GM23248 (cell line): Measurements from ENCODE around the gene ACOX3. TPM values are rescaled to one million over a fixed set of nuclear protein-coding genes. Genes with fewer than 3 reads are reported as not detected.

Source experiments
- DNase-seq: peaks from one replicate; pipeline ENCODE4 v3.0.0-alpha.2; 2015
- H2AFZ ChIP-seq: fragments of 200-600 bp; sonication (generic); 2 replicates; pipeline ENCODE4 v1.6.1; 2016; ENCODE audit warnings: antibody characterized with exemption
- H3F3A ChIP-seq: fragments of 200-600 bp; sonication (generic); 2 replicates; pipeline ENCODE4 v1.6.1; 2016; ENCODE audit warnings: mild to moderate bottlenecking, antibody characterized with exemption, mixed run types; ENCODE audit not compliant: insufficient read depth
- H3K27ac ChIP-seq: fragments of 200-600 bp; sonication (generic); 2 replicates; pipeline ENCODE4 v1.5.1; 2016; ENCODE audit warnings: mild to moderate bottlenecking
- H3K27me3 ChIP-seq: fragments of 200-600 bp; sonication (generic); replicated peaks from 2 replicates; pipeline ENCODE4 v1.6.1; 2016; ENCODE audit warnings: mild to moderate bottlenecking; ENCODE audit not compliant: insufficient read depth
- H3K36me3 ChIP-seq: fragments of 200-600 bp; sonication (generic); 2 replicates; pipeline ENCODE4 v1.6.1; 2016; ENCODE audit warnings: low read depth, mild to moderate bottlenecking
- H3K4me1 ChIP-seq: fragments of 200-600 bp; sonication (generic); 2 replicates; pipeline ENCODE4 v1.6.1; 2016; ENCODE audit warnings: mild to moderate bottlenecking; ENCODE audit not compliant: insufficient read depth
- H3K4me2 ChIP-seq: fragments of 200-600 bp; sonication (generic); one replicate; pipeline ENCODE4 v1.6.1; 2016; ENCODE audit warnings: mild to moderate bottlenecking; ENCODE audit not compliant: unreplicated experiment
- H3K4me3 ChIP-seq: fragments of 200-600 bp; sonication (generic); 2 replicates; pipeline ENCODE4 v1.5.1; 2016; ENCODE audit warnings: mild to moderate bottlenecking
- H3K79me2 ChIP-seq: fragments of 200-600 bp; sonication (generic); 2 replicates; pipeline ENCODE4 v1.6.1; 2016; ENCODE audit warnings: mild to moderate bottlenecking; ENCODE audit not compliant: insufficient read depth
- H3K9ac ChIP-seq: fragments of 200-600 bp; sonication (generic); 2 replicates; pipeline ENCODE4 v1.6.1; 2016; ENCODE audit warnings: mild to moderate bottlenecking
- H3K9me2 ChIP-seq: fragments of 200-600 bp; sonication (generic); 2 replicates; pipeline ENCODE4 v1.6.1; 2016; ENCODE audit warnings: mixed run types, mild to moderate bottlenecking, moderate library complexity; ENCODE audit not compliant: insufficient read depth
- H3K9me3 ChIP-seq: fragments of 200-600 bp; sonication (generic); one replicate; pipeline ENCODE4 v1.6.1; 2017; ENCODE audit warnings: low read depth
- H4K20me1 ChIP-seq: fragments of 200-600 bp; sonication (generic); 2 replicates; pipeline ENCODE4 v1.6.0; 2016; ENCODE audit not compliant: insufficient read depth
- EZH2 ChIP-seq: fragments of 200-600 bp; sonication (generic); IDR thresholded peaks from 2 replicates; pipeline ENCODE4 v1.6.1; 2018; ENCODE audit warnings: antibody characterized with exemption, mild to moderate bottlenecking; ENCODE audit not compliant: insufficient read depth, poor library complexity, severe bottlenecking
- EZH2phosphoT487 ChIP-seq: fragments of 200-600 bp; sonication (generic); IDR thresholded peaks from 2 replicates; pipeline ENCODE4 v1.6.1; 2018; ENCODE audit warnings: antibody characterized with exemption, moderate library complexity, mild to moderate bottlenecking, low read depth; ENCODE audit not compliant: insufficient read depth
- WGBS, 2 experiments: methylation state at CpG; one replicate each; pipeline ENCODE4 v1.1.6; 2015 to 2017; ENCODE audit warnings: low lambda C conversion rate in 2 of 2, low coverage in 1 of 2; ENCODE audit errors: missing lambda C conversion rate in 2 of 2; 5-methylcytosine and 5-hydroxymethylcytosine counted together
- in situ Hi-C: fragments of 300-500 bp; cut with MboI; formaldehyde crosslinking; loops from 2 replicates; pipeline ENCODE4 v1.15.0; 2020
- polyA plus RNA-seq: library from polyadenylated mRNA; unstranded; fragments of >200 nt; fragmentation: Nextera tagmentation; extraction: Ambion mirVana; gene quantifications from 2 replicates; pipeline ENCODE4 v1.2.1, GENCODE V29; 2016
- total RNA-seq: library from RNA; depleted of rRNA; stranded (reverse); fragments of >200 nt; shearing (Covaris generic); gene quantifications from 2 replicates; pipeline ENCODE4 v1.2.3, GENCODE V29; 2014

The ACOX3 gene
- total and polyA plus RNA-seq, 2 experiments from 2014 or later = 24.7 to 33.8 TPM

GRCh38 chr4:8379281-8379680 is 61.2 kb downstream of the ACOX3 start:
- H3K9me3 ChIP-seq = no peaks in the 10 kb centered on the region
- H3K27ac ChIP-seq = no peak overlapping the region
- H3K9me2 ChIP-seq = no peaks in the 10 kb centered on the region
- WGBS, 2 experiments = 92 to 95% methylated on average over 12 of the region's 12 CpGs
- no peaks in the 10 kb centered on the region for H3K4me1 ChIP-seq
- no peaks in the 10 kb centered on the region for H3K79me2 ChIP-seq
- in situ Hi-C loops = no loop called here
- H3K27me3 ChIP-seq = no peaks in the 10 kb centered on the region
- H3K4me2 ChIP-seq = no peak overlapping the region
- H3F3A ChIP-seq = no peaks in the 10 kb centered on the region
- no peak overlapping the region for H3K9ac ChIP-seq
- TF ChIP-seq EZH2phosphoT487 (no peak), EZH2 (no peak)
- H3K36me3 ChIP-seq = no peaks in the 10 kb centered on the region
- no peak for DNase-seq
- no peak overlapping the region for H2AFZ ChIP-seq
- H3K4me3 ChIP-seq = no peak overlapping the region
- H4K20me1 ChIP-seq = no peaks in the 10 kb centered on the region

GRCh38 chr4:8378776-8379175 is 61.7 kb downstream of the ACOX3 start:
- 78 to 79% methylated on average over 9 of the region's 9 CpGs for WGBS, 2 experiments
- DNase-seq = no peak
- no peak overlapping the region for H3K4me3 ChIP-seq
- H3K27ac ChIP-seq = no peak overlapping the region
- H3K27me3 ChIP-seq = no peaks in the 10 kb centered on the region
- no peak overlapping the region for H3K4me2 ChIP-seq
- no peaks in the 10 kb centered on the region for H3K4me1 ChIP-seq
- no peak overlapping the region for H2AFZ ChIP-seq
- H3K9ac ChIP-seq = no peak overlapping the region
- no peaks in the 10 kb centered on the region for H3F3A ChIP-seq
- no peaks in the 10 kb centered on the region for H3K79me2 ChIP-seq
- in situ Hi-C loops = no loop called here
- no peaks in the 10 kb centered on the region for H4K20me1 ChIP-seq
- no peaks in the 10 kb centered on the region for H3K9me2 ChIP-seq
- no peaks in the 10 kb centered on the region for H3K9me3 ChIP-seq
- H3K36me3 ChIP-seq = no peaks in the 10 kb centered on the region
- TF ChIP-seq EZH2 (no peak), EZH2phosphoT487 (no peak)

- Histone ChIP-seq H3K4me2 (no peak overlapping the region), H3K4me1 (no peaks in the 10 kb centered on the region), H3K36me3 (no peaks in the 10 kb centered on the region), H3K9me2 (no peaks in the 10 kb centered on the region), H3K4me3 (no peak overlapping the region), H3K27ac (no peak overlapping the region), H3K27me3 (no peaks in the 10 kb centered on the region), H3K79me2 (no peaks in the 10 kb centered on the region), H3K9me3 (no peaks in the 10 kb centered on the region), H3K9ac (no peak overlapping the region), H3F3A (no peaks in the 10 kb centered on the region), H4K20me1 (no peaks in the 10 kb centered on the region), H2AFZ (no peak overlapping the region)
- in situ Hi-C loops = no loop called here
- no peak for DNase-seq
- TF ChIP-seq EZH2phosphoT487 = no peak
- no peak for TF ChIP-seq EZH2
- WGBS, 2 experiments = 78 to 86% methylated on average over 16 to 17 of the region's 17 CpGs
Observed at GRCh38 chr4:8378101-8378724, 62.3 kb downstream of the ACOX3 start.

- Histone ChIP-seq H3K9me2 (no peaks in the 10 kb centered on the region), H3K9me3 (no peaks in the 10 kb centered on the region), H3K36me3 (no peaks in the 10 kb centered on the region), H3K4me1 (no peaks in the 10 kb centered on the region), H3K9ac (no peak overlapping the region), H3F3A (no peaks in the 10 kb centered on the region), H4K20me1 (no peaks in the 10 kb centered on the region), H3K27me3 (no peaks in the 10 kb centered on the region), H3K4me2 (no peak overlapping the region), H3K79me2 (no peaks in the 10 kb centered on the region), H3K27ac (no peak overlapping the region), H3K4me3 (no peak overlapping the region), H2AFZ (no peak overlapping the region)
- TF ChIP-seq EZH2 = no peak
- no peak for TF ChIP-seq EZH2phosphoT487
- in situ Hi-C loops = no loop called here
- WGBS, 2 experiments = 92% methylated on average over 33 to 39 of the region's 39 CpGs
- no peak for DNase-seq
Observed at GRCh38 chr4:8377103-8378075, 63.1 kb downstream of the ACOX3 start.
